Right hindlimb (tissue), 1 donor: Measurements from ENCODE around the gene PPP1R15B.

ENCODE experiments used
- DNase-seq: peaks from one replicate; pipeline ENCODE4 v3.0.0-alpha.2; 2018

PPP1R15B gene

GRCh38 chr1:204419064-204419403 is 7.4 kb upstream of the PPP1R15B start:
- DNase-seq = no peak

DNA sequence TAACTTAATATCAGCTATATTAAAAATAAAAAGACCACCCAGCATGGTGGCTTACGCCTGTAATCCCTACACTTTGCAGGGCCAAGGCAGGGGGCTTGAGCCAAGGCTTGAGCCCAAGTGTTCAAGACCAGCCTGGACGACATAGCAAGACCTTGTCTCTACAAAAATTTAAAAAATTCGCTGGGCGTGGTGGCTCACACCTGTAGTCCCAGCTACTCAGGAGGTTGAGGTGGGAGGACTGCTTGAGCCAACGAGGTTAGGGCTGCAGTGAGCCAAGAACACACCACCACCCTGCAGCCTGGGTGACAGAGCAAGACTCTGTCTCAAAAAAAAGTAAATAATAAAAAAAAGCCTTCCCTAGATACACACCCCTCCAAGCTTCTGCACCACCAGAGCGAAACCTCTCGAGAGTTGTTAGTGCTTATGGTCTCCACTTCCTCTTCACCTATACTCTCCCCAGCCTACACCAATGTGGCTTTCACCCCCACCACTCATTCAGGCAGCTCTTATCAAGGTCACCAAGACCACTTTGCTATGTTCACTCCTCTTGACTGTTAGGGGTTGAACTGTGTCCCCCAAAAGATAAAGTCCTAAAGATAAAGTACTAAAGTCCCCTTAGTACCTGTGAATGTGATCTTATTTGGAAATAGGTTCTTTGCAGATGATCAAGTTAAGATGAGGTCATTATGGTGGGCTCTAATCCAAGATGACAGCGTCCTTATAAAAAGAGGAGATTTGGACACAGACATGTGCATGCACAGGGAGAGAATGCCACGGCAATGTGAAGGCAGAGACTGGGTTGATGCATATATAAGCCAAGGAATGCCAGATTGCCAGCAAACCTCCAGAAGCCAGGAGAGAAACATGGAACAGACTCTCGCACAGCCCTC is 6.8 kb upstream of the PPP1R15B start:
- no peak for DNase-seq

DNA sequence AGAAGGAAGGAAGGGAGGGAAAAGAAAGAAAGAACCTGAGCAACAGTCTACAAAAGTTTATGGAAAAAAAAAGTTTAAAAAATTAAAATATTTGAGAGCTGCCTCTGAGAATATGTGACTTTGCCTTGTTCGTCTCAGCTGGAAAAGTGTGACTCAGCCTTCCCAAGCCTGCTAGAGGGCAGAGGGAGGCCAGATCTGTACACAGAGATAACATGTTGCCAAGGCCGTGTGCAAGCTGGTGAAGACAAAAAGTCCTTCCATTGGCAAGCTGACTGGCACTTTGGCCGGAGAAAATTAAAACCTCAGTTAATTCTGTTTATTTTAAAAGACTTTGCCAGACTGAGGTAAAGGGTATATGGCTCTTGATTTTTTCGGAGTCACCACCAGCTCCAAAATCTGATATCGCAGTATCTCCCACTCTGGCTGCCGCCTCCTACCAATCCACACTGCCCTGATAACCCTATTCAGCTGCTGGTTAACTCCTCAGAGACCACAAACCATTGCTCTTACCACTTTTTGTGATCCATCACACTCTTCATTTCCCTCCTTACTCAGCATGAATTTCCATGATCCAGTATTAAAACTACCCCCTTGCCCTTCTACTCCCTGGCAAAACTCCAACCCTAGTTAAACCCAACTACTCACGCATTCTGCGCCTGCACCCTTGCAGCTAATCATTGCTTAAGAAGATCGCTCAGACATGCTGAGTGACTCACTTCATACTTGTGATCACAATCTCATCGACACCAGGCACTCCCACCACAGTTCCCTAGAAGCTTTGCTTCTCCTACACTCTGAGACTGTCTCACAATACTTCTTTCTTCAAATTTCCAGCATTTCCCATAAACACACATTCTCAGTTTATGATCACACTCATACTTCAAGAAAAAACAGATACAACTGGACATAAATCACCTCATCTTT is 5.7 kb upstream of the PPP1R15B start:
- DNase-seq = no peak

- no peak for DNase-seq
These were observed 5.0 kb upstream of the PPP1R15B start for GRCh38 chr1:204416589-204417073.

- no peak for DNase-seq
These were observed 3.7 kb upstream of the PPP1R15B start for GRCh38 chr1:204415351-204415750.

DNA sequence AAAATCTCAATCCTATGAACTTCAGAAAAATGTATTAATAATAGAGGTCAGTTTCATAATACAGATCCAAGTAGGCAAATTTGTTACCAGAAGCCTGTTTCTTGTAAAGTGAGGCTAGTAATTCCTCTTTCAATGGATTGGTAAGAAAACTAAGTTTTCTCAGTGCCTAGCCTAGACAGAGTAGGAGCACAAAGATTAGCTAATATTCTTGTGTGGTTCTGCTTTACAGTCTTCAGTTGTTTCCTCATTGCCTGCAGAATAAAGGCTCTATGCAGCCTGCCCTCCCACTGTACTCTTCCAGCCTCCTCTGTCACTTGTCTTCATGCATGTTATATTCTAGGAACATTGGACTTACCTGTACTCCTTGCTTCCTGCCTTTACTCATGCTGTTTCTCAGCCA is 2.4 kb upstream of the PPP1R15B start:
- DNase-seq = no peak

- no peak for DNase-seq
These were observed 1.5 kb upstream of the PPP1R15B start for GRCh38 chr1:204413170-204413535.

DNA sequence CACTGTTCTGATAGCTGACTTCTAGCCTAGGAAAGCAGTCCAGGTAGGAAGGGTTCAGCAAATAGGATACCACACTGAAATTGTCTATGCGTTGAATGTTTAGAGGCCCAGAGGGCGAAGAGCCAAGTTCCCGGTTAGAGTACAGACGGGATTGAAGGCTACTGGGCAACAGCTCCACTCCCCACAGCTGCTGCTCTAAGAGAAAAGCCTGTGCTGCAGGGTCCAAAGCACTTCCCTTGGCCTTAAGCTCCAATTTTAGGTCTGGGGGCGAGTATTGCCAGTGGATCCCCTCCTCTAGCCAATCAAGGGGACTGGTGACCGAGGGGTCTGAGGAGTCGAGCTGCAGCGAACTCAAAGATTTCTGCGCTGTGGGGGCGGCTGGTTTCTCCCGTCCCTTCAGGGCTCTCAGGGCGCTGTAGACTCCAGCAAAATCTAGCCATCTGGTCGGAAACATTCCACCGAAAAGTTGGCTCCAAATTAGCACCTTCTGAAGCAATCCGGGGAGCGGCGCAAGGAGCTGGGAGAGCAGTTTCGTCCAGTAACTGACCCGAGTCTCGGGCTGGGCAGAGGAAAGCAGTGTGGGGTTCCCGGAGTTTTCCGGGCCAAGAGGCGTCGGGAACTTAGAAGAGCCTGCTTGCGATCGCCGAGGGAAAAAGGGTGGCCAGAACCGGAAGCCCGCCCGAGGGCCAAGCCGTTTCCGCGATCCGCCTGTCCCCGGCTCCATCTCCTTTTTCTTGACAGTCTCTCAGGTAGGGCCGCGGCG is 748 bp downstream of the PPP1R15B start:
- DNase-seq = peak; percentile 77

- no peak for DNase-seq
These were observed 1.6 kb downstream of the PPP1R15B start for GRCh38 chr1:204409836-204410687.

- no peak for DNase-seq
These were observed 2.5 kb downstream of the PPP1R15B start for GRCh38 chr1:204409123-204409522.

- DNase-seq = no peak
These were observed 3.0 kb downstream of the PPP1R15B start for GRCh38 chr1:204408602-204409001.

DNA sequence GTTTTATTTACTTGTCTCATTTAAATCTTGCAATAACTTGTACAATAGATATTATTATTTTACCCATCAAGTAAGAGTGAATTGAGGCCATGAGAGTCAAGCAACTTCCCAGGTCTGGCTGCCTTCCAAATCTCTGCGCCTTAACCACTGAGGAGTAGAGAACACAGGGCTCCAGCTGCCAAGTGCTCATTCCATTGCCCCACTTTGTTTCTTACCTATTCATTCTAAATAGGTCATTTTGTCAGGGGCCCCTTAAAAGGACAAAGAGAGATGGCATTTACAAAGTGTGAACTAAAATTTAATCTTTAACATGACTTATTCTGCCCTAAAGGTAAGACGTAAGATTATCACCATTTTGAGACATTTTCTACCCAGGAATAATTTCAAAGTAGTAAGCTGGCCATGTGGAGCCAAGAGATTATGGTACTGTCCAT is 3.5 kb downstream of the PPP1R15B start:
- peak; percentile 69 for DNase-seq

GRCh38 chr1:204407295-204407971 is 4.2 kb downstream of the PPP1R15B start:
- DNase-seq = no peak

GRCh38 chr1:204406621-204407020 is 5.0 kb downstream of the PPP1R15B start:
- no peak for DNase-seq

- no peak for DNase-seq
These were observed 5.6 kb downstream of the PPP1R15B start for GRCh38 chr1:204405988-204406387.

GRCh38 chr1:204404629-204405028 is 7.0 kb downstream of the PPP1R15B start:
- DNase-seq = no peak

DNA sequence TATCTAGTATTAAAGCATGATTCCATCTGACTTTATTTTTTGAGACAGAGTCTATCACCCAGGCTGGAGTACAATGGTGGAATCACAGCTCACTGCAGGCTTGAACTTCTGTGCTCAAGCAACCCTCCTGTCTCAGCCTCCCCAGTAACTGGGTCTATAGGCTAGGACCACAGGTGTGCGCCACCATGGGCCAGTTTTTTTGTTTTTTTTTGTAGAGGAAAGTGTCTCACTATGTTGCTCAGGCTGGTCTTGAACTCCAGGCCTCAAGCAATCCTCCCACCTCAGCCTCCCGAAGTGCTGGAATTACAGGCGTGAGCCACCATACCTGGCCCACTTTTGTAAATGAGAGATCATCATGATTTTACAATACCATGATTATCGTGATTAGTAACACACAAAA is 9.2 kb downstream of the PPP1R15B start:
- no peak for DNase-seq

- DNase-seq = no peak
These were observed 9.9 kb downstream of the PPP1R15B start for GRCh38 chr1:204401730-204402129.

DNA sequence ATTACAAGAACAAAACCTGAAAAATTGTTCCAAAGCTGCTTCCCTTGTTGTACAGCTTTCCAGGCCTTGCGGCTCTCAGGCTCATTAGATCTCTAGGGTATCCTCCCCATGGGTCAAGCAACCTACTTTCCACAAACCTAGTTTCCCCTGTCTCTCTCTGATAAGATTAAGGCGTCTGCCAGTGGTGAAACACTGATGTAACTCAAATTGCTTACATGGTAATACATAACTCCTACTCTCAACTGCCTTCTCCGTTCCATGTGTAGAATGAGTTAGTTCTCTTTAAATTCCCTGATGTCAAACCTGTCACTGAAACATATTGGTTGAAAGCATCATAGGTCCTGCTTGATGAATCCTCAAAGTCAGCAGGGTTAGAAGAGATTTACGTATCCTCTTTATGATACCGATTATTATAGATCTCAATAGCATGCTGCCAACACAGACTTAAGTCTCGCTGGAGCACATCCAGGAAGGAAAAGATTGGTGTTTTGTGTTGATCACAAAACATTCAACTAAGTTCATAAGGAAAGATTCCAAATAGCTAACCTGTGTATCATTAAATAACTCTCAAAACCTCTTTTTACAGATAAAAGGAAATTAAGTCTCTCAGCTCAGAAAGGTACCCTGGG is 10.6 kb downstream of the PPP1R15B start:
- no peak for DNase-seq

GRCh38 chr1:204398197-204399125 is 13.2 kb downstream of the PPP1R15B start:
- peak; percentile 66 for DNase-seq
